ENCODE results near the gene KLHL33.

- TF ChIP-seq CTCF (conservative IDR thresholded peaks at IDR 0.05; ENCODE audit: low read depth, low read length) (no peak), EZH2 (IDR thresholded peaks at IDR 0.05; ENCODE audit: low read length, unreplicated experiment) (no peak)
These were observed 17.5 kb downstream of the KLHL33 start for GRCh38 chr14:20418501-20418909.
